Mucosa of descending colon (tissue), 3 donors: ENCODE measurements around the gene PSMA4. TPM values are rescaled to one million over a fixed set of nuclear protein-coding genes. Genes with fewer than 3 reads are reported as not detected.
A peak's percentile ranks its signal among the peaks of the same experiment; 100 is the strongest.
"Not testable (repeated sequence)": the region's sequence is repeated elsewhere in the genome, so short reads cannot be mapped to it uniquely, and the experiment has no call there.

Experiments used
- ATAC-seq: fragments of 200-7000 bp; cut with Tn5 transposase; one replicate; pipeline ENCODE4 v1.9.1; 2020; ENCODE audit warnings: mild to moderate bottlenecking, moderate library complexity
- DNase-seq, 3 donors: peaks; one replicate each; pipeline ENCODE4 v3.0.0-alpha.2; 2020
- H3K36me3 ChIP-seq: fragments of 200-600 bp; one replicate; pipeline ENCODE4 v1.8.0; 2021; ENCODE audit warnings: low read depth, mild to moderate bottlenecking
- H3K4me1 ChIP-seq: fragments of 200-600 bp; one replicate; pipeline ENCODE4 v1.8.0; 2021; ENCODE audit warnings: low read depth, mild to moderate bottlenecking
- H3K4me3 ChIP-seq: fragments of 200-600 bp; one replicate; pipeline ENCODE4 v1.8.0; 2021; ENCODE audit warnings: mild to moderate bottlenecking
- H3K9me3 ChIP-seq: fragments of 200-600 bp; one replicate; pipeline ENCODE4 v1.8.0; 2021; ENCODE audit warnings: mild to moderate bottlenecking
- intact Hi-C, 2 donors: fragments of 100-400 bp; cut with DNase I in 1 of 2; cut with micrococcal nuclease in 1 of 2; formaldehyde crosslinking; loops; one replicate each; pipeline versions ENCODE4 v1.11.0 to v1.11.1; 2022; cut with DNase I, micrococcal nuclease
- total RNA-seq, 3 donors: library from RNA; stranded (reverse); fragmentation: NEBNext Ultra II Directional in 2 of 3; extraction: Animal tissue kit (Norgen Biotek cat#: 25700) in 2 of 3; gene quantifications; one replicate each; pipeline versions ENCODE4 v1.2.1 to v1.2.4, GENCODE V29; 2021 to 2023
- TF ChIP-seq, protein P1 (sequence below): fragments of 200-600 bp; IDR thresholded peaks from one replicate; pipeline ENCODE4 v1.8.0; 2022; ENCODE audit warnings: antibody characterized with exemption, mild to moderate bottlenecking
- donor health status: DM: no; HTN: no; CAD: no; lungs with moderate emphysema.
- donor health status: DM: no; HTN: no; CAD: no.
- donor health status: DM: no; HTN: yes; CAD: no.

PSMA4 gene
- total RNA-seq, 3 donors from 2014 or later: 108 to 173 (median 133) TPM

DNA sequence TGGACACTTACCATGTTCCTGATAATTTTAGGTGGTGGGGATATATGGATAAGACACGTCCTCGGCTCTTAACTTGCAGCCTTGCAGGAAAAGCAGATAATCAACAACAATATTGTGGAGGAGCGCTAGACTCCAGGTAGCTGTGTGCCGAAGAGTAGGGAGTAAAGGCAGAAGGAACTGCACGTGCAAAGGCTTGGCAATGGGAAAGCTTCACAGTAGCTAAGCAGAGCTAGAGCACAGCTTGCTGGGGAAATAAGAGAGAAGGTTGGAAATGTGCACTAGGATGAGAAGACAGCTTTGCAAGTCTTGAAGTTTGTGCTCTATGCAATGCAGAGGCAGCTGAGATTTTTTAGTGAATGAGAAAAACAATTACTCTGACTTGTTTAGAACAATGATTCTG, 12.4 kb downstream of the PSMA4 start:
- no peak overlapping the region for H3K4me3 ChIP-seq
- ATAC-seq: no peak
- H3K4me1 ChIP-seq: no peaks in the 10 kb centered on the region
- H3K9me3 ChIP-seq: no peaks in the 10 kb centered on the region
- TF ChIP-seq, protein P1, sequence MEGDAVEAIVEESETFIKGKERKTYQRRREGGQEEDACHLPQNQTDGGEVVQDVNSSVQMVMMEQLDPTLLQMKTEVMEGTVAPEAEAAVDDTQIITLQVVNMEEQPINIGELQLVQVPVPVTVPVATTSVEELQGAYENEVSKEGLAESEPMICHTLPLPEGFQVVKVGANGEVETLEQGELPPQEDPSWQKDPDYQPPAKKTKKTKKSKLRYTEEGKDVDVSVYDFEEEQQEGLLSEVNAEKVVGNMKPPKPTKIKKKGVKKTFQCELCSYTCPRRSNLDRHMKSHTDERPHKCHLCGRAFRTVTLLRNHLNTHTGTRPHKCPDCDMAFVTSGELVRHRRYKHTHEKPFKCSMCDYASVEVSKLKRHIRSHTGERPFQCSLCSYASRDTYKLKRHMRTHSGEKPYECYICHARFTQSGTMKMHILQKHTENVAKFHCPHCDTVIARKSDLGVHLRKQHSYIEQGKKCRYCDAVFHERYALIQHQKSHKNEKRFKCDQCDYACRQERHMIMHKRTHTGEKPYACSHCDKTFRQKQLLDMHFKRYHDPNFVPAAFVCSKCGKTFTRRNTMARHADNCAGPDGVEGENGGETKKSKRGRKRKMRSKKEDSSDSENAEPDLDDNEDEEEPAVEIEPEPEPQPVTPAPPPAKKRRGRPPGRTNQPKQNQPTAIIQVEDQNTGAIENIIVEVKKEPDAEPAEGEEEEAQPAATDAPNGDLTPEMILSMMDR: no peak
- intact Hi-C loops: no loop called here
- peaks cover 10% of the 10 kb centered on the region for H3K36me3 ChIP-seq
- DNase-seq: no peak

DNA sequence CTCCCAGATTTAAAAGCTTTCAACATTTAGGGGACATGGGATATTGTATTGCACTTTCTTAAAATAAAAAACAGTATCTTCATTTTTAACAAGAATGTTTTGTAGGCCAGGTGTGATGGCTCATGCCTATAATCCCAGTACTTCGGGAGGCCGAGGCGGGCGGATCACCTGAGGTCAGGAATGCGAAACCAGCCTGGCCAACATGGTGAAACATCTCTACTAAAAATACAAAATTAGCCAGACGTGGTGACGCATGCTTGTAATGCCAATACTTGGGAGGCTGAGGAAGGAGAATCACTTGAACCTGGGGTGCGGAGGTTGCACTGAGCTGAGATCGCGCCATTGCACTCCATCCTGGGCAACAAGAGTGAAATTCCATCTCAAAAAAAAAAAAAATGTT, 20.0 kb downstream of the PSMA4 start:
- DNase-seq, ATAC-seq, H3K9me3 ChIP-seq, intact Hi-C loops, H3K4me3 ChIP-seq, H3K36me3 ChIP-seq, H3K4me1 ChIP-seq: not testable (repeated sequence)

DNA sequence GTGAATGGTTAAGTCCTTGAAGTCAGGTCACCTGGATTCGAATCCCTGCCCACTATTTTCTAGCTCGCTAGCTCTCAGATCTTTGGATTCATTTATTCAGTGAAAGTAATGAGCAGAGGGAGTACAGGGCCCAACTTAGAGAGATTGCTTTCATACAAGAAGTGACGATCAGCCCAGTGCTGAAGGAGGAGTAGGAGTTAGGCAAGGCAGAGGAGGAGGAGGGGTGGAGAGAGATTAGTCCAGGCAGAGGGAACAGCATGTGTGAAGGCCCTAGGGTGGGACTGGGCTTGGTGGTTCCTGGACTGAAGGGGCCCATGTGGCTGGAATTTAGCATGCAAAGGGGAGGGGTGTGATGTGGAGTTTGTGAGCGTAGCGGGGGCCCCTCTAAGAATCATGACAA, 21.2 kb downstream of the PSMA4 start:
- intact Hi-C loops: no loop called here
- Histone ChIP-seq H3K4me3 (no peak overlapping the region), H3K4me1 (peaks cover 6% of the 10 kb centered on the region), H3K36me3 (no peaks in the 10 kb centered on the region), H3K9me3 (no peaks in the 10 kb centered on the region)
- TF ChIP-seq, protein P1: no peak
- DNase-seq (no peak), ATAC-seq (no peak)

DNA sequence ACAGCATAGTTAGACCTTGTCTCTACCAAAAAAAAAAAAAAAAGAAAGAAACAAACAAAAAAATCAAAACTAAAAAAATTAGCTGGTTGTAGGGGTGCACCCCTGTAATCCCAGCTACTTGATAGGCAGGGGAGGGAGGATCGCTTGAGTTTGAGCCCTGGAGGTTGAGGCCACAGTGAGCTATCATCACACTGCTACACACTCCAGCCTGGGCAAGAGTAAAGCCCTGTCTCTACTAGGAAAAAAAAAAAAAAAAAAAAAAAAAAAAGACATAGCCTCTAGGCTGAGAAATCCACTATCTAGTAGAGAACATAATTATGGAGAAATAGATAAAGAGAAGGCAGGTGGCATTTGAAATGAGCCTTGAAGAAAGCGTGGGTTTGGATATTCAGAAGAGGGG, 22.8 kb downstream of the PSMA4 start:
- intact Hi-C loops: no loop called here
- Histone ChIP-seq H3K4me3 (no peak overlapping the region), H3K9me3 (no peaks in the 10 kb centered on the region), H3K36me3 (no peaks in the 10 kb centered on the region), H3K4me1 (peaks cover 6% of the 10 kb centered on the region)
- TF ChIP-seq, protein P1: no peak
- ATAC-seq: no peak
- DNase-seq: no peak

DNA sequence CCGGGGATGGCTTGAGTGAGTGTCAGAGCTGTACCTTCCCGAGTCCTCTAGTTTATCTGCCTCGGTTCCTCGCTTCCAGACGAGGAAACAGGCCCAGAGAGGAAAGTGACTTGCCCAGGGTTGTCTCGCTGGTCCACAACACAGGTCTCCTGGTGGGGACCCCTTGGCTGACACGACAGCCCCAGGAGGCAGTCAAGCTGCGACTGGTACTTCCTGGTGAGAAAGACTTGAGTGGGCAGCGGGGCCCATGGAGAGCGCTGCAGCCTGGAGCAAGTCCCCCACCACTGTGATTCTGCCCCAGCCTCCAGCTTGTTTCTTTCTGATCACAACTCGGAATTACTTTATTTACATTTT, 24.5 kb downstream of the PSMA4 start:
- TF ChIP-seq, protein P1: no peak
- Histone ChIP-seq H3K4me1 (peaks cover 6% of the 10 kb centered on the region), H3K36me3 (no peaks in the 10 kb centered on the region), H3K4me3 (no peak overlapping the region), H3K9me3 (no peaks in the 10 kb centered on the region)
- intact Hi-C loops: no loop called here
- DNase-seq (peak in 1 of 3 donors; percentile 36), ATAC-seq (no peak)

DNA sequence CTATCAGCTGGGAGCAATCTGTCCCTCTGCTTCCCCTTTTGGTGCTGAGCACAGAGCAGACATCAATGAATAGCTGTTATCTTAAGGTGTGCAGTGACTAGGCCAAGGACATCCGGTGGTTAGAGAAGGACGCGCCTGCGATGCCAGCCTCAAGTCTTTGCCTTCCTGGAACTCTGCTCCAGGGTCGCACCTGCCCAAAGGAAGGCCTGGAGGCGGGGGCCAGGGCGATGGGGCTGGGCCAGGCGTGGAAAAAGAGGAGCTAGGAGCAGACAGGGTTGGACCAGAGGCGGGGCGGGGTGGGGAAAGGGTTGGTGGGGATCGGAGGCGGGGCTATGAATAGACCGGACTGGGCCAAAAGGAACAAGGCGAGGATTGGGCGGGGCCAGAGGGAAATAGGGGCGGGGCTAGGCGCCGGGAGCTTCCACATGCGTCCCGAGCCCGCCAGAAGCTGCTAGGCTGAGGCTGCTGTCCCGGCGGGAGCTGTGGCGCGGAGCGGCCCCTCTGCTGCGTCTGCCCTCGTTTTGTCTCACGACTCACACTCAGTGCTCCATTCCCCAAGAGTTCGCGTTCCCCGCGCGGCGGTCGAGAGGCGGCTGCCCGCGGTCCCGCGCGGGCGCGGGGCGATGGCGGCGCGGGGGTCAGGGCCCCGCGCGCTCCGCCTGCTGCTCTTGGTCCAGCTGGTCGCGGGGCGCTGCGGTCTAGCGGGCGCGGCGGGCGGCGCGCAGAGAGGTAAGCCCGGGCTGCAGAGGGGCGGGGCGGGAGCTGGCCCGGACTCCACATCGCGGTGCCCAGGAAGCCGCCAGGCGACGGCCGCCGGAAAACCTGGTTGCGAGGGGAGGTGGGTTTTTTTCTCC, 25.1 kb downstream of the PSMA4 start, which contains the start of gene CHRNA5:
TSS of gene CHRNA5 (plus strand) at position 424 of the 854 bp plus-strand sequence. CDS start at position 624, 200 bp downstream.
- Histone ChIP-seq H3K4me1 (peaks cover 6% of the 10 kb centered on the region), H3K36me3 (no peaks in the 10 kb centered on the region), H3K9me3 (no peaks in the 10 kb centered on the region), H3K4me3 (peak within 1 kb of the TSS; percentile 32)
- ATAC-seq: peak; percentile 98
- TF ChIP-seq, protein P1: no peak
- intact Hi-C loops: no loop called here
- DNase-seq: peak; percentile 84 to 95 (median 93)
